B cell (primary cell): ENCODE data around the gene MT3.

ENCODE experiments used
- EZH2 ChIP-seq: IDR thresholded peaks from 2 replicates; pipeline ENCODE4 v1.6.1; 2012; ENCODE audit warnings: borderline replicate concordance, low read depth, mild to moderate bottlenecking, moderate library complexity, low read length; ENCODE audit not compliant: insufficient read depth, poor library complexity, severe bottlenecking
- TF ChIP-seq, protein P1 (sequence below): fragments of 200-600 bp; IDR thresholded peaks from one replicate; pipeline ENCODE4 v1.8.0; 2022; ENCODE audit warnings: antibody characterized with exemption, mild to moderate bottlenecking

DNA sequence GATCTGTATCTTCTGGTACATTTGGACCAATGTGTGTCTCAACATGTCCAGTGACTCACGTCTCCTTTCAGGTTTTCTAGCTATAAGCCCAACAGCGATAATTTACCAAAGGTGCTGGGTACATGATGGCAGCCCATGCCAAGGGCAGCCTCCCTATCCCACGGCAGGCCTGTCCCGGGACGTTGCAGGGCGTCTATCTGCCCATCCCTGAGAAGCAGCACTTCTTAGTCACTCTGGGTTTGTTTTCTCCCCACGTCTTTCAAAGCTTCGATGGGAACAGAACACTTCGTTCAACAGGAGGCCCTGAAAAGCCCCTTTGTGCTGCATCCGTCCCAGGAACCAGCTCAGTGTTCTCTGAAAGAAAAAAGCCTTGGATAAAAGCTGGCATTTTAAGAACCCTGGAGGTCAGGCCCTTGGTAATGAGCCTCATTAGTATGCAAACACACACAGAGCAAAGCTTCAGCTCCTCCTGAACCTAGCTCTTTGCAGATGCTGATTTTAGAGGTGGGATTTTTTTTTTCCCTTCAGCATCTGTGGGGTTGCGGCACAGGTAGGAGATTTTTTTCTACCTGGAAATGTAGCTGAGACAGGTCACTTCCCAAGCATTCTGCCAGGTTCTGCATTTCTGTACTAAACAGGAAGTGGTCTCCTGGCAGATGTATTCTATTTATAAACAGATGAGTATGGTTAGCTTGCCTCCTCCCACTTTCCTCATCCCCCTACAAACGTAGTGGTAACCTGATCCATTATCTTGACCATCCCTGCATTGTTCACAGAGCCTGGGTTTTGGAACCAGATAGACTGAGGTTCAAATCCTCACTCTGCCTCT is 42.0 kb upstream of the MT3 start:
- TF ChIP-seq, protein P1, sequence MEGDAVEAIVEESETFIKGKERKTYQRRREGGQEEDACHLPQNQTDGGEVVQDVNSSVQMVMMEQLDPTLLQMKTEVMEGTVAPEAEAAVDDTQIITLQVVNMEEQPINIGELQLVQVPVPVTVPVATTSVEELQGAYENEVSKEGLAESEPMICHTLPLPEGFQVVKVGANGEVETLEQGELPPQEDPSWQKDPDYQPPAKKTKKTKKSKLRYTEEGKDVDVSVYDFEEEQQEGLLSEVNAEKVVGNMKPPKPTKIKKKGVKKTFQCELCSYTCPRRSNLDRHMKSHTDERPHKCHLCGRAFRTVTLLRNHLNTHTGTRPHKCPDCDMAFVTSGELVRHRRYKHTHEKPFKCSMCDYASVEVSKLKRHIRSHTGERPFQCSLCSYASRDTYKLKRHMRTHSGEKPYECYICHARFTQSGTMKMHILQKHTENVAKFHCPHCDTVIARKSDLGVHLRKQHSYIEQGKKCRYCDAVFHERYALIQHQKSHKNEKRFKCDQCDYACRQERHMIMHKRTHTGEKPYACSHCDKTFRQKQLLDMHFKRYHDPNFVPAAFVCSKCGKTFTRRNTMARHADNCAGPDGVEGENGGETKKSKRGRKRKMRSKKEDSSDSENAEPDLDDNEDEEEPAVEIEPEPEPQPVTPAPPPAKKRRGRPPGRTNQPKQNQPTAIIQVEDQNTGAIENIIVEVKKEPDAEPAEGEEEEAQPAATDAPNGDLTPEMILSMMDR = no peak
- no peak for TF ChIP-seq EZH2
